22Rv1 (cell line): ENCODE results near the gene KIRREL3.

Source experiments
- ZFX ChIP-seq: fragments of 450-650 bp; IDR thresholded peaks from 2 replicates; pipeline ENCODE4 v1.6.1; 2017; ENCODE audit warnings: antibody characterized with exemption, borderline replicate concordance
- TF ChIP-seq, protein P1 (sequence below): fragments of 450-650 bp; IDR thresholded peaks from 2 replicates; pipeline ENCODE4 v1.5.1; 2017; ENCODE audit warnings: mild to moderate bottlenecking

DNA sequence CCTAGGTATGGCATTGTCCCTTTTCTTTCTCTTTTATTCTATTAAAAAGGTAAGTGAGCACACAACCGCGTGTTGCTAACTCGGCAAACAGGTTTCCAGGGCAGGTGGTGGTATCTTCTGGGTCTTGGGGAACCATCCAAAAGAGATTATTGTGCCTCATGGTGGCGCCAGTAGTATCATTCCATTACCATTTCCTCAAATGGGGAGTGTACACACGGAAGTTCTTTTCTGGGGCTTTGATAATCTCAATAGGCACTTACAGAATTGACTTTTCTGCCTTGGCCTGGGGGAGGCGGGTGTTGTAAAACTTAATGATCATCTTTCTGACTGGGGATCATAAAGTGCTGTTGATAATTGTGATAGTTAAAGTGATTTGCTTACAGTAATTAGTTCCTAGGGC lies 234.1 kb downstream of the KIRREL3 start:
- TF ChIP-seq, protein P1, sequence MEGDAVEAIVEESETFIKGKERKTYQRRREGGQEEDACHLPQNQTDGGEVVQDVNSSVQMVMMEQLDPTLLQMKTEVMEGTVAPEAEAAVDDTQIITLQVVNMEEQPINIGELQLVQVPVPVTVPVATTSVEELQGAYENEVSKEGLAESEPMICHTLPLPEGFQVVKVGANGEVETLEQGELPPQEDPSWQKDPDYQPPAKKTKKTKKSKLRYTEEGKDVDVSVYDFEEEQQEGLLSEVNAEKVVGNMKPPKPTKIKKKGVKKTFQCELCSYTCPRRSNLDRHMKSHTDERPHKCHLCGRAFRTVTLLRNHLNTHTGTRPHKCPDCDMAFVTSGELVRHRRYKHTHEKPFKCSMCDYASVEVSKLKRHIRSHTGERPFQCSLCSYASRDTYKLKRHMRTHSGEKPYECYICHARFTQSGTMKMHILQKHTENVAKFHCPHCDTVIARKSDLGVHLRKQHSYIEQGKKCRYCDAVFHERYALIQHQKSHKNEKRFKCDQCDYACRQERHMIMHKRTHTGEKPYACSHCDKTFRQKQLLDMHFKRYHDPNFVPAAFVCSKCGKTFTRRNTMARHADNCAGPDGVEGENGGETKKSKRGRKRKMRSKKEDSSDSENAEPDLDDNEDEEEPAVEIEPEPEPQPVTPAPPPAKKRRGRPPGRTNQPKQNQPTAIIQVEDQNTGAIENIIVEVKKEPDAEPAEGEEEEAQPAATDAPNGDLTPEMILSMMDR = no peak
- TF ChIP-seq ZFX = no peak
